HEK293 (cell line): Measurements from ENCODE around the gene ABCA2.

Experiments
- CTCF ChIA-PET: fragments of 350-600 bp; formaldehyde crosslinking; extraction: SDS; loops from one replicate; lab custom pipeline; 2021; ENCODE audit warnings: antibody characterized with exemption; lab: Yijun Ruan, JAX
- POLR2A ChIA-PET: fragments of 300-600 bp; formaldehyde crosslinking; extraction: SDS; loops from one replicate; lab custom pipeline; 2020; ENCODE audit warnings: antibody characterized with exemption, inconsistent platforms; lab: Yijun Ruan, JAX
- H3K27ac ChIP-seq: fragments of 200-500 bp; sonication (Bioruptor generic); 2 replicates; pipeline ENCODE4 v1.5.1; 2014; ENCODE audit warnings: low read depth, low read length, control low read depth, inconsistent platforms; ENCODE audit errors: extremely low read depth
- H3K36me3 ChIP-seq, 2 experiments: fragments of 200-500 bp in 1 of 2; sonication (Bioruptor generic) in 1 of 2; 1 replicate in 1 of 2; 2 replicates in 1 of 2; pipeline ENCODE4 v1.5.1; 2014 to 2017; ENCODE audit warnings: inconsistent platforms in 2 of 2, low read length in 2 of 2; ENCODE audit not compliant: control insufficient read depth in 2 of 2, insufficient read depth in 1 of 2
- H3K4me1 ChIP-seq: fragments of 200-500 bp; sonication (Bioruptor generic); 2 replicates; pipeline ENCODE4 v1.5.1; 2014; ENCODE audit warnings: mild to moderate bottlenecking, low read length, inconsistent platforms; ENCODE audit not compliant: control insufficient read depth, insufficient read depth
- H3K4me3 ChIP-seq: 2 replicates; pipeline ENCODE4 v1.5.1; 2011; ENCODE audit warnings: low read depth, mild to moderate bottlenecking, control low read depth, low read length, moderate library complexity
- H3K9me3 ChIP-seq: fragments of 200-500 bp; sonication (Bioruptor generic); 2 replicates; pipeline ENCODE4 v1.5.1; 2014; ENCODE audit warnings: low read depth, low read length, inconsistent platforms; ENCODE audit not compliant: control insufficient read depth, insufficient read depth
- BCL11B ChIP-seq: fragments of 450-650 bp; formaldehyde crosslinking; IDR thresholded peaks from 2 replicates; pipeline ENCODE4 v1.5.1; 2016; ENCODE audit warnings: low read depth, missing biosample characterization, missing genetic modification characterization
- EGR2 ChIP-seq: fragments of 450-650 bp; formaldehyde crosslinking; IDR thresholded peaks from 2 replicates; pipeline ENCODE4 v1.5.1; 2016; ENCODE audit warnings: low read depth, missing biosample characterization, missing genetic modification characterization
- GLIS2 ChIP-seq: fragments of 450-650 bp; formaldehyde crosslinking; IDR thresholded peaks from 2 replicates; pipeline ENCODE4 v1.5.1; 2016; ENCODE audit warnings: missing biosample characterization, missing genetic modification characterization
- HIC1 ChIP-seq: fragments of 450-650 bp; formaldehyde crosslinking; IDR thresholded peaks from 2 replicates; pipeline ENCODE4 v1.5.1; 2016; ENCODE audit warnings: missing biosample characterization, missing genetic modification characterization
- SALL2 ChIP-seq: fragments of 450-650 bp; formaldehyde crosslinking; IDR thresholded peaks from 2 replicates; pipeline ENCODE4 v1.5.0; 2017; ENCODE audit warnings: missing biosample characterization, mild to moderate bottlenecking, missing genetic modification characterization, borderline replicate concordance
- ZBTB26 ChIP-seq: fragments of 450-650 bp; formaldehyde crosslinking; optimal IDR thresholded peaks from 2 replicates; pipeline ENCODE3; 2016; ENCODE audit warnings: missing biosample characterization, mild to moderate bottlenecking, missing genetic modification characterization
- ZFHX2 ChIP-seq: fragments of 450-650 bp; formaldehyde crosslinking; conservative IDR thresholded peaks from 2 replicates; pipeline ENCODE4 v1.5.1; 2016; ENCODE audit warnings: missing biosample characterization, missing genetic modification characterization
- ZFP69B ChIP-seq: fragments of 450-650 bp; formaldehyde crosslinking; IDR thresholded peaks from 2 replicates; pipeline ENCODE4 v1.5.1; 2016; ENCODE audit warnings: missing biosample characterization, missing genetic modification characterization
- ZNF169 ChIP-seq: fragments of 450-650 bp; formaldehyde crosslinking; IDR thresholded peaks from 2 replicates; pipeline ENCODE4 v1.5.1; 2016; ENCODE audit warnings: missing biosample characterization, missing genetic modification characterization
- ZNF175 ChIP-seq: fragments of 450-650 bp; formaldehyde crosslinking; IDR thresholded peaks from 2 replicates; pipeline ENCODE4 v1.5.1; 2016; ENCODE audit warnings: missing biosample characterization, missing genetic modification characterization
- ZNF2 ChIP-seq: fragments of 450-650 bp; formaldehyde crosslinking; IDR thresholded peaks from 2 replicates; pipeline ENCODE4 v1.5.1; 2016; ENCODE audit warnings: missing biosample characterization, missing genetic modification characterization
- ZNF302 ChIP-seq: fragments of 450-650 bp; formaldehyde crosslinking; IDR thresholded peaks from 2 replicates; pipeline ENCODE4 v1.5.1; 2016; ENCODE audit warnings: missing biosample characterization, missing genetic modification characterization, low read depth
- ZNF558 ChIP-seq: fragments of 450-650 bp; formaldehyde crosslinking; IDR thresholded peaks from 2 replicates; pipeline ENCODE4 v1.5.1; 2016; ENCODE audit warnings: missing biosample characterization, missing genetic modification characterization
- ZNF571 ChIP-seq: fragments of 450-650 bp; formaldehyde crosslinking; IDR thresholded peaks from 2 replicates; pipeline ENCODE4 v1.5.0; 2017; ENCODE audit warnings: missing biosample characterization, missing genetic modification characterization
- ZNF600 ChIP-seq: fragments of 450-650 bp; formaldehyde crosslinking; IDR thresholded peaks from 2 replicates; pipeline ENCODE4 v1.5.1; 2016; ENCODE audit warnings: missing biosample characterization, missing genetic modification characterization
- ZNF621 ChIP-seq: fragments of 450-650 bp; formaldehyde crosslinking; IDR thresholded peaks from 2 replicates; pipeline ENCODE4 v1.5.1; 2017; ENCODE audit warnings: missing biosample characterization, missing genetic modification characterization
- ZNF654 ChIP-seq: fragments of 450-650 bp; formaldehyde crosslinking; IDR thresholded peaks from 2 replicates; pipeline ENCODE4 v1.5.1; 2016; ENCODE audit warnings: low read depth, missing biosample characterization, missing genetic modification characterization
- TF ChIP-seq, protein P1 (sequence below): fragments of 450-650 bp; formaldehyde crosslinking; IDR thresholded peaks from 2 replicates; pipeline ENCODE4 v1.5.1; 2016; ENCODE audit warnings: missing biosample characterization, missing genetic modification characterization
- TF ChIP-seq, protein P2 (sequence below): fragments of 450-650 bp; formaldehyde crosslinking; IDR thresholded peaks from 2 replicates; pipeline ENCODE4 v1.5.1; 2016; ENCODE audit warnings: missing biosample characterization, missing genetic modification characterization
- TF ChIP-seq, protein P3 (sequence below): fragments of 450-650 bp; formaldehyde crosslinking; IDR thresholded peaks from 2 replicates; pipeline ENCODE4 v1.5.1; 2016; ENCODE audit warnings: missing biosample characterization, missing genetic modification characterization

ABCA2 gene

GRCh38 chr9:137049544-137050449, 21.8 kb upstream of the ABCA2 start:
- TF ChIP-seq ZFHX2 (tag by site-specific recombination) (0 out of 2 replicates have a peak, but pooled peaks have one; percentile 23), ZNF654 (tag by site-specific recombination) (peak; percentile 67), ZNF175 (no peak), ZNF169 (tag by site-specific recombination) (no peak), HIC1 (tag by site-specific recombination) (0 out of 2 replicates have a peak, but pooled peaks have one; percentile 33), ZNF621 (tag by site-specific recombination) (no peak), EGR2 (tag by site-specific recombination) (peak; percentile 30; the same call in 1 of the 2 replicates), ZNF302 (tag by site-specific recombination) (no peak), ZNF558 (tag by site-specific recombination) (no peak), BCL11B (tag by site-specific recombination) (0 out of 2 replicates have a peak, but pooled peaks have one; percentile 57), ZNF571 (tag by site-specific recombination) (no peak), SALL2 (tag by site-specific recombination) (no peak), GLIS2 (tag by site-specific recombination) (peak; percentile 50), ZBTB26 (tag by site-specific recombination) (peak; percentile 10), ZFP69B (tag by site-specific recombination) (no peak), ZNF2 (peak; percentile 33; the same call in 1 of the 2 replicates), ZNF600 (peak; percentile 20; the same call in 1 of the 2 replicates)
- TF ChIP-seq, protein P1, sequence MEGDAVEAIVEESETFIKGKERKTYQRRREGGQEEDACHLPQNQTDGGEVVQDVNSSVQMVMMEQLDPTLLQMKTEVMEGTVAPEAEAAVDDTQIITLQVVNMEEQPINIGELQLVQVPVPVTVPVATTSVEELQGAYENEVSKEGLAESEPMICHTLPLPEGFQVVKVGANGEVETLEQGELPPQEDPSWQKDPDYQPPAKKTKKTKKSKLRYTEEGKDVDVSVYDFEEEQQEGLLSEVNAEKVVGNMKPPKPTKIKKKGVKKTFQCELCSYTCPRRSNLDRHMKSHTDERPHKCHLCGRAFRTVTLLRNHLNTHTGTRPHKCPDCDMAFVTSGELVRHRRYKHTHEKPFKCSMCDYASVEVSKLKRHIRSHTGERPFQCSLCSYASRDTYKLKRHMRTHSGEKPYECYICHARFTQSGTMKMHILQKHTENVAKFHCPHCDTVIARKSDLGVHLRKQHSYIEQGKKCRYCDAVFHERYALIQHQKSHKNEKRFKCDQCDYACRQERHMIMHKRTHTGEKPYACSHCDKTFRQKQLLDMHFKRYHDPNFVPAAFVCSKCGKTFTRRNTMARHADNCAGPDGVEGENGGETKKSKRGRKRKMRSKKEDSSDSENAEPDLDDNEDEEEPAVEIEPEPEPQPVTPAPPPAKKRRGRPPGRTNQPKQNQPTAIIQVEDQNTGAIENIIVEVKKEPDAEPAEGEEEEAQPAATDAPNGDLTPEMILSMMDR (tag by site-specific recombination): peak; percentile 64
- TF ChIP-seq, protein P2, sequence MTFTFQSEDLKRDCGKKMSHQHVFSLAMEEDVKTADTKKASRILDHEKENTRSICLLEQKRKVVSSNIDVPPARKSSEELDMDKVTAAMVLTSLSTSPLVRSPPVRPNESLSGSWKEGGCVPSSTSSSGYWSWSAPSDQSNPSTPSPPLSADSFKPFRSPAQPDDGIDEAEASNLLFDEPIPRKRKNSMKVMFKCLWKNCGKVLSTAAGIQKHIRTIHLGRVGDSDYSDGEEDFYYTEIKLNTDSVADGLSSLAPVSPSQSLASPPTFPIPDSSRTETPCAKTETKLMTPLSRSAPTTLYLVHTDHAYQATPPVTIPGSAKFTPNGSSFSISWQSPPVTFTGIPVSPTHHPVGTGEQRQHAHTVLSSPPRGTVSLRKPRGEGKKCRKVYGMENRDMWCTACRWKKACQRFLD: no peak
- TF ChIP-seq, protein P3, sequence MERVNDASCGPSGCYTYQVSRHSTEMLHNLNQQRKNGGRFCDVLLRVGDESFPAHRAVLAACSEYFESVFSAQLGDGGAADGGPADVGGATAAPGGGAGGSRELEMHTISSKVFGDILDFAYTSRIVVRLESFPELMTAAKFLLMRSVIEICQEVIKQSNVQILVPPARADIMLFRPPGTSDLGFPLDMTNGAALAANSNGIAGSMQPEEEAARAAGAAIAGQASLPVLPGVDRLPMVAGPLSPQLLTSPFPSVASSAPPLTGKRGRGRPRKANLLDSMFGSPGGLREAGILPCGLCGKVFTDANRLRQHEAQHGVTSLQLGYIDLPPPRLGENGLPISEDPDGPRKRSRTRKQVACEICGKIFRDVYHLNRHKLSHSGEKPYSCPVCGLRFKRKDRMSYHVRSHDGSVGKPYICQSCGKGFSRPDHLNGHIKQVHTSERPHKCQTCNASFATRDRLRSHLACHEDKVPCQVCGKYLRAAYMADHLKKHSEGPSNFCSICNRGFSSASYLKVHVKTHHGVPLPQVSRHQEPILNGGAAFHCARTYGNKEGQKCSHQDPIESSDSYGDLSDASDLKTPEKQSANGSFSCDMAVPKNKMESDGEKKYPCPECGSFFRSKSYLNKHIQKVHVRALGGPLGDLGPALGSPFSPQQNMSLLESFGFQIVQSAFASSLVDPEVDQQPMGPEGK (tag by site-specific recombination): peak; percentile 13; the same call in 1 of the 2 replicates
- Histone ChIP-seq H3K27ac (no peak overlapping the region), H3K4me3 (no peak overlapping the region), H3K9me3 (no peaks in the 10 kb centered on the region), H3K36me3 (no peaks in the 10 kb centered on the region), H3K4me1 (peaks cover 3% of the 10 kb centered on the region; the same call in 1 of the 2 replicates)
- ChIA-PET CTCF (interaction anchor here (0.5 to 5.4 kb wide), 17 partner anchors 9 to 289 kb away, joined by 3 to 237 read pairs (median 4); partner anchors contain the start of genes SAPCD2 and UAP1L1), POLR2A (interaction anchor here (1.0 to 2.0 kb wide), 5 partner anchors 14 to 101 kb away, joined by 3 to 5 read pairs (median 4); partner anchors contain the start of gene MAN1B1)
